ENCODE data around the gene MTUS2. TPM values are rescaled to one million over a fixed set of nuclear protein-coding genes. Genes with fewer than 3 reads are reported as not detected.
"Not testable (repeated sequence)": the region's sequence is repeated elsewhere in the genome, so short reads cannot be mapped to it uniquely, and the experiment has no call there.

MTUS2 gene
- total RNA-seq, 1 experiment from 2014 or later = 0.25 TPM

- DNase-seq (ENCODE audit: low spot score) = no peak
Observed at GRCh38 chr13:28958018-28958417, 137.9 kb downstream of the MTUS2 start.

DNA sequence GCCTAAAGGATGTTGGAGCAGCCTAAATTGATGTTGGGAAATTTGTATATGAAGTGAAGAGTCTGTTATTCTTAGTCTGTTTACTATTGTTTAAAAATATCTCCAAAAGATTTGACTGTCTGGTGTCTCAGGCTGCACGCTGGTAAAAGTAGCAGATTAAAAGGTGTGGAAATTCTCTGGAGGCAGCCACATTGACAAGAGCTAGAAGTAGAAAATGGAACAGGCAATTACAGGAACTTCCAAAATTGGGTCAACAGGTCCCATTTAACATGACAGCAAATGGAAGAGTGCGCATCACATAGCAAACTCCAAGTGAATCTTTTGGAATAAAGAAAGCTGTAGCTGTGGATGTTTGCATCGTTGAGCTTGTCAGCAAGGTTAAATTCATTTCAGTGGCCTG lies 138.3 kb downstream of the MTUS2 start:
- no peak for DNase-seq (ENCODE audit: low spot score)

DNA sequence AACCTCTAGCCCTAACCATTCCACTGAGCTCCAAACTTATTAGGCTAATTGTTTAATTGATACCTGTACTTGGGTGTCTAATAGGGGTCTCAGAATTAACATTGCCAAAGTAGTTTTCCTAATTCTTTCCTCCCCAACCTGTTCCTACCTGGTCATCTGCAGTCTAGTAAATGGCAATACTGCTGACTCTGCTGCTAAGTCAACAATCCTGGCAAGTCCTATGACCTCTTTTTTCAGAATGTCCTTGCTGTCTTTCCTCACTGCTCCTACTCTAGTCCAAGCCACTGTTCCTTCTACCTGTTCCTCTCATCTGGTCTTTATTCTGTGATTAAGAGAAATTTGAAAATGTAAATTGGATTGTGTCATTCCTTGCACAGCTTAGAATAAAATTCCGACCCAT lies 143.9 kb downstream of the MTUS2 start:
- DNase-seq (ENCODE audit: low spot score) = no peak

GRCh38 chr13:28964803-28965202 lies 144.7 kb downstream of the MTUS2 start:
- DNase-seq (ENCODE audit: low spot score) = no peak

GRCh38 chr13:28967029-28967915 lies 147.1 kb downstream of the MTUS2 start:
- no peak for DNase-seq (ENCODE audit: low spot score)

GRCh38 chr13:28976195-28976594 lies 156.1 kb downstream of the MTUS2 start:
- no peak for DNase-seq (ENCODE audit: low spot score)

DNA sequence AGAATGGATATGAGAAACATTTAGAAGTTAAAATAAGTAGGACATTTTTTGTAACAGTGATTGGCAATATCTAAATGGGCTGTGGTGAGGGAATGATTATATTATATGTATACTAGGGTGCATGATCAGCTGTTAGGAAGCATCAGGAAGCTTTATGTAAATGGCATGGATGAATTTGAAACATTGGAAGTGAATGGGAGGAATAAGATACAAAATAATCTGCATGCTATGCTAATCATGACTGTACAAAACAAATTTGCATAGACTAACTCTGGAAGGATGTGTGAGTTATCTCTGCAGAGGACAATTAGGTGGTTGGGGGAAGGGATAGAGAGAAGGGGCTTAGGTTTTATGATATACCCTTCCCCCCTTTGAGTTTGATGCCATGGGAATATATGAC lies 156.5 kb downstream of the MTUS2 start:
- DNase-seq (ENCODE audit: low spot score) = no peak

DNA sequence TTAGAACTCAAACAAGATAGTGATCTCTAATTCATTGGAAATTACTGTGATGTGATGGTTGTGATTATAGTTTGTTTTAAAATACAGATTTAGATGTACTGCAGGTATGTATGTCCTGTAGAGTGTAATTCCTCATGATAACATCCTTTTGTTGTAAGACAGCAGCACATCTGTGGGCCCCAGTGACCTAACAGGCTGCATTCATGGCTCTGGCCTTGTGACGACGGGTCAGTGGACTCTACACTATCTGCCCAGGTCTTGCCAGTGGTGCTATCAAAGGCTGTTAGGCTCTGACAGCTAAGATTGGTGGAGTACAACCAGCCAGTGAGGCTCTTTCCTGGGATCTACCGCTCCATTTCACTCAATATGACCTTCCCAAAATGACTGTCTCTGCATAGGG lies 158.4 kb downstream of the MTUS2 start:
- DNase-seq (ENCODE audit: low spot score) = no peak

DNA sequence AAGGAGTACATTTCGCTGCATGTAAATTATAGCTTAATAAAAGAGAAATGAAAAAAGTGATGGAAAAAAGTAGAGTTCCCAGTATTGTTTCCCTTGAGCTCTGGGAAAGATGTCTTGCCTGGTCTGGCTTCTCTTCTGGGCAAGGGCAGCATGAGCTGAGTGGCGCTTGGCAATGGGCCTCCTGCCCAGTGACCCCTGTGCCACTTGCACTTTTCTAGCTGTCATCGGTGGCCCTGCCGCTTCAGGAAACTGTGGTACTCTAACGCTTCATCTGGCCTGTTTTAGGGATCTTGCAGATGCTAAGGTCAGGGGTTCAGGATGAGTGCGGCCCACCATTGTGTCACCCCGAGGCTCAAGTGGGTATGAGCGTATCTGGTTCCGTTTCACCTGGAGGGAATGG lies 161.4 kb downstream of the MTUS2 start:
- no peak for DNase-seq (ENCODE audit: low spot score)

GRCh38 chr13:28983641-28984040 lies 163.5 kb downstream of the MTUS2 start:
- DNase-seq (ENCODE audit: low spot score) = no peak

DNA sequence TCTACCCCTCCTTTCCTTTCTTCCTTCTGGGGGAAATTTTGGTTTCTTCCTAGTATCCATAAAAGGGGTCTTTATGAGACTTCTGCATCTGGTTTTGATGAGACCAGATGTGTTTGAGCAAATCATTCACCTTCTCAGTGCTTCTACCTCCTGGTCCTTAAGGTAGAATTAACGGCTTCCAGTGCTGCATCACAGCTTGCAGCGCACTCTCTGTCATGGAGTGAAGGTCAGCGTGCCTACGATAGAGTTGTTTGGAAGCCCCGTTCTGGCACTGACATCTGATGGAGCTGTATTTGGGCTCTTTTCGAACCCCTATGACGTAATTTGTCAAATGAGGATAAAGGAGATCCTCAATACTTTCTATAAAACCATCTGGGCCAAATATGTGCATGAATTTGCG lies 164.2 kb downstream of the MTUS2 start:
- no peak for DNase-seq (ENCODE audit: low spot score)

GRCh38 chr13:28984825-28985224 lies 164.7 kb downstream of the MTUS2 start:
- DNase-seq (ENCODE audit: low spot score) = no peak

- DNase-seq (ENCODE audit: low spot score) = not testable (repeated sequence)
Observed at GRCh38 chr13:28990378-28990777, 170.2 kb downstream of the MTUS2 start.

DNA sequence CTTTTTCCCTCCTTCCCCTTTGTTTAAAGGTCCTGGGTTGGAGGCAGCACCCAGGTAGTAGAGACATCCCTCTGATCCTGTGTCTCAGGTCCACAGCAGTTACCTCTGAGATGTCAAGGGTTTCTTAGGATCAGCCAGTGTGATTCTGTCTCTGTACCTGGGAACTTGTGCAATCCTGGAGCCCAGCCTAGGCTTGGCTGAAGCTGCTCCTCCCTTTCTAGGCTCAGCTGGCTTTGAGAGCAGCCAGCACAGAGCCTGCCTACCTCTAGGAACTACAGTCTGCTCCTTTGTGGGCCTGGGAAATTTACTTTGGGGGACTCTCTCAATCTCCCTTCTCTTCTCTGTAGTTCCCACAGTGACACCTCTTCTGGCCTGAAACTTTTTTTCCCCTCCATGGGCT lies 171.6 kb downstream of the MTUS2 start:
- no peak for DNase-seq (ENCODE audit: low spot score)

DNA sequence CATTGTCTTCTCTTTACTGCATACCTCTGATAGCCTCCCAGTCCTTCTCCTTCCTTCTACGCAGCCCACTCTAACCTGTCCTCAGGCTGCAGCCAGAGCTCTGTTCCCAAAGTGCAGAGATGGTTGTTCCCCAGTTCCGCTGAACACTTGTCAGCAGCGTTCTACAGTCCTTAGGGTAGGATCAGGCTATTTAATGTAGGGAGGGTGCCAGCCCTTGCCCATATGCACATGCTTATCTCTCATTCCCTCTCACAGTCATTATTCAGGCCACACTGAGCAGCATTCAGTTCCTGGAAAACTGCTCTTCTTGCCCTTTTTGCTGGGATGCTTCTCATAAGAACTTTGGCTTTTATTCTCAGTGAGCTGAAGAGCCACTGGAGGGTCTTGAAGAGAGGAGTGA lies 180.7 kb downstream of the MTUS2 start:
- no peak for DNase-seq (ENCODE audit: low spot score)

GRCh38 chr13:29005035-29005762 lies 185.1 kb downstream of the MTUS2 start:
- DNase-seq (ENCODE audit: low spot score) = no peak

DNA sequence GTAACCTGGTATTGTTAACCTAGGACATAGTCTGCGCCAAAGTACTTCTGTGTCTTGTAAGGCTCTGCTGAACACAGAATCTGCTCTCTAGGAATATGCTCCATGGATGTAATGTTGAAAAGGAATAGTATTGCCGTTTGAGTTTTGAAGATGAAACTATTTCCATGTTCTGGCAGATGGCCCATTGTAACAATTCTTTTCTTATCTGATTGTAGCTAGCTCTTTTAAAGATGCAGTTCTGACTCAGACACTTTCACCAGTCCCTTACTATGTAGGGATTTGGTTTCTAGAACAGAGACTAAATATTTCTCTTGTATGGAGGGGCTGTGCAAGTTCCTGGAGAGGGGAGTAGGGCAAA lies 185.6 kb downstream of the MTUS2 start:
- DNase-seq (ENCODE audit: low spot score) = no peak

DNA sequence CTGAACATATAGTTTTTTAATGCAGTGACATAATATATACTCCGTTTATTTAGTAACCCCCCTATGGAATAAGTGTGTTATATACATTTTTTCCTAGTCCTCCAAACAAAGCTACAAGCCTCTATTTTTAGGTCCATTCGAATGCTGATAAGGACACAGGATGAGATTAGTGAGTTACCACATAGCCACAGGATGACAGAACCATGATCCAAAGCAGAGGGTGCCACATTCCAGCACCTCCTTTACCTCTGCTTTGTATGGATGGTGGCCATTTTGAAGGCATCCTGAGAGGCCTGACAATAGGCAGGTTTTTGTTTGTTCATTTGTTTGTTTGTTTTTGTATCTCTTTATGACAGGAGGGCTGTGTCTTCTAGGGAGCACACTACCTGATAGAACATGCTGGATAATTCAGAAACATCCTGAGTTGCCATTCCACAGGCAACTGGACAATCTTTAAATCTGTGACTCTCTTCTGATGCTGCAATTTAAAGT lies 186.3 kb downstream of the MTUS2 start:
- no peak for DNase-seq (ENCODE audit: low spot score)

- DNase-seq (ENCODE audit: low spot score) = no peak
Observed at GRCh38 chr13:29008296-29008695, 188.2 kb downstream of the MTUS2 start.

DNA sequence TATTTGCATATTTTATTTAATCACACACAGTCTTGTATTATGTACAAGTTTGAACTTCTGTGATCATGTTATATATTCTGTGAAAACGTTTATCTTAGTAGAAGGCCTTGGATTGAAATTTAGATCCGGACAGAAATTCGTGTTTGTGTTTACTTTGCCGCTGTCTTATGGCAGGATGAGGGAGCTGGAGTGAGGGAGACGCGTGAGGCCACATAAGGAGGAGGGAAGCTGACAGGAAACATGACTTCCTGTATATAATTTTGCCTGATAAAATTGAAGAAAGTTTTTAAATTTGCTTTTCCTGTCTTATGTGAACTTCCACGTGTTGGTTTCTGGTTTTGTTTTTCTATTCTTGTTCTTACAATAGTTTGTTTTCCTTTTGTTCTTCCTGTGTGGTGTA lies 200.2 kb downstream of the MTUS2 start:
- DNase-seq (ENCODE audit: low spot score) = no peak

- no peak for DNase-seq (ENCODE audit: low spot score)
Observed at GRCh38 chr13:29021311-29021710, 201.2 kb downstream of the MTUS2 start.

GRCh38 chr13:29021717-29022116 lies 201.6 kb downstream of the MTUS2 start:
- DNase-seq (ENCODE audit: low spot score) = no peak

DNA sequence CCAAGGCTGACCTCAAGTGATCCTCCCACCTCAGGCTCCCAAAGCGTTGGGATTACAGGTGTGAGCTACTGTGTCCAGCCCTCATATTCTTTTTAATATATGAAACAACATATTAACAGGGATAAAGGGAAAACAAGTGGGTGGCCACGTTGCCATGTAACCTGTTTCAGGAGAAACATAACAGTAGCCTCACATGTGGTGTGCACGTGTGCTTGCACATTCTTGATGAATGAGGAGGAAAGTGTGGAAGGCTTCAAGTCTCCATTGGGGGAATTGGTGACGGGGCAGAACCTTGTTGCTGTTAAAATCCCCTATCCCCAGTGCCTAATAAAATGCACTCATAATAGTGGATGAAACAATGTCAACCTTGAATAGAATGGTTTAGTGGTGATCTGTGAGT lies 202.3 kb downstream of the MTUS2 start:
- DNase-seq (ENCODE audit: low spot score) = no peak
